KMS-11 (cell line): ENCODE results near the gene ACVRL1.

Source experiments
- H2AFZ ChIP-seq: fragments of 200-600 bp; sonication (generic); 2 replicates; pipeline ENCODE4 v1.6.1; 2016; ENCODE audit warnings: antibody characterized with exemption, mixed run types, low read depth
- H3K27ac ChIP-seq: fragments of 200-600 bp; sonication (generic); 2 replicates; pipeline ENCODE4 v1.6.1; 2016; ENCODE audit warnings: mild to moderate bottlenecking, mixed run types
- H3K27me3 ChIP-seq: fragments of 200-600 bp; sonication (generic); 2 replicates; pipeline ENCODE4 v1.6.1; 2017; ENCODE audit warnings: mild to moderate bottlenecking, low read depth, mixed run types, moderate library complexity; ENCODE audit not compliant: insufficient read depth
- H3K36me3 ChIP-seq: fragments of 200-600 bp; sonication (generic); 2 replicates; pipeline ENCODE4 v1.6.1; 2017; ENCODE audit warnings: mild to moderate bottlenecking, mixed run types; ENCODE audit not compliant: insufficient read depth
- H3K4me1 ChIP-seq: fragments of 200-600 bp; sonication (generic); 2 replicates; pipeline ENCODE4 v1.6.1; 2016; ENCODE audit warnings: mild to moderate bottlenecking, low read depth, mixed run types; ENCODE audit not compliant: poor library complexity, severe bottlenecking
- H3K4me2 ChIP-seq: fragments of 200-600 bp; sonication (generic); 2 replicates; pipeline ENCODE4 v1.7.0; 2016; ENCODE audit warnings: mild to moderate bottlenecking, mixed run types
- H3K4me3 ChIP-seq: fragments of 200-600 bp; sonication (generic); IDR thresholded peaks from 2 replicates; pipeline ENCODE4 v1.6.1; 2017; ENCODE audit warnings: low read depth, low read length, mixed read lengths; ENCODE audit not compliant: insufficient read depth
- H3K79me2 ChIP-seq: fragments of 200-600 bp; sonication (generic); 2 replicates; pipeline ENCODE4 v1.6.1; 2016; ENCODE audit warnings: low read depth, mixed run types; ENCODE audit not compliant: insufficient read depth
- H3K9ac ChIP-seq: fragments of 200-600 bp; sonication (generic); 2 replicates; pipeline ENCODE4 v1.6.1; 2016; ENCODE audit warnings: mild to moderate bottlenecking, mixed run types
- H4K20me1 ChIP-seq: fragments of 200-600 bp; sonication (generic); 2 replicates; pipeline ENCODE4 v1.6.1; 2016; ENCODE audit warnings: mild to moderate bottlenecking, mixed run types; ENCODE audit not compliant: insufficient read depth
- CTCF ChIP-seq: fragments of 200-600 bp; sonication (generic); conservative IDR thresholded peaks from 2 replicates; pipeline ENCODE4 v1.6.1; 2017; ENCODE audit warnings: low read depth, mild to moderate bottlenecking, antibody characterized with exemption, low read length, moderate library complexity, mixed read lengths

ACVRL1 gene

GRCh38 chr12:51947246-51947996 lies 40.1 kb downstream of the ACVRL1 start:
- H3K4me3 ChIP-seq = no peak overlapping the region
- H3K4me1 ChIP-seq = peaks cover 5% of the 10 kb centered on the region
- no peak for TF ChIP-seq CTCF
- H3K4me2 ChIP-seq = no peak overlapping the region
- H3K36me3 ChIP-seq = no peaks in the 10 kb centered on the region
- peaks cover 5% of the 10 kb centered on the region; the same call in 1 of the 2 replicates for H3K79me2 ChIP-seq
- H3K27me3 ChIP-seq = no peaks in the 10 kb centered on the region; the same call in 1 of the 2 replicates
- H4K20me1 ChIP-seq = no peaks in the 10 kb centered on the region
- no peak overlapping the region for H3K27ac ChIP-seq
- no peak overlapping the region for H3K9ac ChIP-seq
- H2AFZ ChIP-seq = no peak overlapping the region

GRCh38 chr12:51948066-51948465 lies 40.8 kb downstream of the ACVRL1 start:
- H3K27ac ChIP-seq = no peak overlapping the region
- no peak overlapping the region for H2AFZ ChIP-seq
- no peaks in the 10 kb centered on the region; the same call in 1 of the 2 replicates for H3K27me3 ChIP-seq

GRCh38 chr12:51949342-51950030 lies 42.2 kb downstream of the ACVRL1 start:
- no peak overlapping the region for H2AFZ ChIP-seq
- H3K9ac ChIP-seq = no peak overlapping the region
- H3K4me2 ChIP-seq = no peak overlapping the region
- H3K4me3 ChIP-seq = no peak overlapping the region
- H4K20me1 ChIP-seq = no peaks in the 10 kb centered on the region
- H3K4me1 ChIP-seq = peaks cover 19% of the 10 kb centered on the region
- H3K79me2 ChIP-seq = peaks cover 5% of the 10 kb centered on the region; the same call in 1 of the 2 replicates
- no peak overlapping the region for H3K27ac ChIP-seq
- H3K27me3 ChIP-seq = no peaks in the 10 kb centered on the region; the same call in 1 of the 2 replicates
- TF ChIP-seq CTCF = no peak
- no peaks in the 10 kb centered on the region for H3K36me3 ChIP-seq

More at GRCh38 chr12:51948066-51948465, 40.8 kb downstream of the ACVRL1 start:
- Histone ChIP-seq H3K4me2 (no peak overlapping the region), H3K4me3 (no peak overlapping the region), H3K4me1 (peaks cover 7% of the 10 kb centered on the region), H3K36me3 (no peaks in the 10 kb centered on the region), H3K79me2 (peaks cover 5% of the 10 kb centered on the region; the same call in 1 of the 2 replicates), H3K9ac (no peak overlapping the region), H4K20me1 (no peaks in the 10 kb centered on the region)
- no peak for TF ChIP-seq CTCF

- Histone ChIP-seq H3K4me3 (no peak overlapping the region), H3K4me2 (peak overlapping the region; percentile 92), H4K20me1 (no peaks in the 10 kb centered on the region), H2AFZ (peak overlapping the region; percentile 91), H3K27ac (no peak overlapping the region), H3K9ac (no peak overlapping the region; the same call in 1 of the 2 replicates), H3K27me3 (no peaks in the 10 kb centered on the region; the same call in 1 of the 2 replicates), H3K79me2 (peaks cover 5% of the 10 kb centered on the region; the same call in 1 of the 2 replicates), H3K4me1 (peaks cover 31% of the 10 kb centered on the region), H3K36me3 (no peaks in the 10 kb centered on the region)
- no peak for TF ChIP-seq CTCF
Measured at GRCh38 chr12:51950682-51951198, 43.4 kb downstream of the ACVRL1 start.
